Measurements from ENCODE around the gene PRELID1.

Gene PRELID1

DNA sequence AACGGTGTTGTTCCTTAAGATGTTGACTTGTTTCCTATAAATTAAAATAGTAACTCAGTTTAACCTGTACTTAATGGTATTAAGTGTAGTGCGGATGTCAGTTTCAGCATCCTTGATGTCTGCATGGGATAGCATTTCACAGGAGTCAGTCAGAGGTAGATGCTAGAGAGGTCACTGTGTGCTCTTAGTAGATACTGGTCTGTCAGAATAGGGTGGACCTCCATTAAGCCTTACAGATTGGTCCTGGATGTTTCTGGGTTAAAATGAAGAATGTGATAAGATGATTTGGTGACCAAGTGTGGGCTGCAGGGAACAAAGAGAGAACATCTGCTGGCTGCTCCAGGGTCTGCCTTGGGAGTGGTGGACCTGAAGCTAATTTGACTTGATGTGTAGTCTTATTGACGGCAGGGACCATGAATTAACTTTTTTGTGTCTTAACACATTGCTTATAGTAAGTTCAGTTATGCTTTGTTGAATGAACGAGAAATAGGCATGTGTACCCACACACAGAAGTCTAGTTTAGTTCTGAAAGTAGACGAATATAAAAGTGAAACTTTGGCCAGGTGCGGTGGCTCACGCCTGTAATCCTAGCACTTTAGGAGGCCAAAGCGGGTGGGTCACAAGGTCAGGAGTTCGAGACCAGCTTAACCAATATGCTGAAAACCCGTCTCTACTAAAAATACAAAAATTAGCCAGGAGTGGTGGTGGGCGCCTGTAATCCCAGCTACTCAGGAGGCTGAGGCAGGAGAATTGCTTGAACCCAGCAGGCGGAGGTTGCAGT, 12.6 kb upstream of the PRELID1 start:
- H3K27me3 Mint-ChIP-seq = no peaks in the 10 kb centered on the region
- H3K36me3 Mint-ChIP-seq = peaks cover 61% of the 10 kb centered on the region
- CTCF ChIA-PET = no interaction called here
- no peak overlapping the region for H3K4me3 Mint-ChIP-seq
- DNase-seq = no peak
- peaks cover 22% of the 10 kb centered on the region for H3K4me1 Mint-ChIP-seq
- no peaks in the 10 kb centered on the region for H3K9me3 Mint-ChIP-seq
- peak overlapping the region; percentile 69 for H3K27ac Mint-ChIP-seq

DNA sequence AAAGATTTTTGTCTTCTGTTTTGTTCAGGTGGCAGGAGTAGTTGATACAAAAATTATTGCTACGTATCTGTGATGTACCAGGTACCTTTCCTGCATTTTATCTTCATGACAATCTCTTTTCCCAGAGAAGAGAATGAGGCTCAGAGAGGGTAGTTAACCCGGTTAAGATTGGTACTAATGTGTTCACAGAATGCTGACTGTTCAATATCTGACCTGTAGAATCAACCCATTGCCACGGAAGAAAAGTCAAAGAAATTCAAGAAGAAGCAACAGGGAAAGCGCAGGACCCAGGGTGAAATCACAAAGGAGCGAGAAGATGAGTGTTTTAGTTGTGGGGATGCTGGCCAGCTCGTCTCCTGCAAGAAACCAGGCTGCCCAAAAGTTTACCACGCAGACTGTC, 11.9 kb upstream of the PRELID1 start:
- peaks cover 24% of the 10 kb centered on the region for H3K4me1 Mint-ChIP-seq
- DNase-seq = no peak
- H3K9me3 Mint-ChIP-seq = no peaks in the 10 kb centered on the region
- no peak overlapping the region for H3K4me3 Mint-ChIP-seq
- CTCF ChIA-PET = interaction anchor here (2.1 kb wide), 1 partner anchor 18 kb away, joined by 10 read pairs; no protein-coding TSS in a partner anchor
- H3K36me3 Mint-ChIP-seq = peaks cover 63% of the 10 kb centered on the region
- no peak overlapping the region for H3K27ac Mint-ChIP-seq
- H3K27me3 Mint-ChIP-seq = no peaks in the 10 kb centered on the region

DNA sequence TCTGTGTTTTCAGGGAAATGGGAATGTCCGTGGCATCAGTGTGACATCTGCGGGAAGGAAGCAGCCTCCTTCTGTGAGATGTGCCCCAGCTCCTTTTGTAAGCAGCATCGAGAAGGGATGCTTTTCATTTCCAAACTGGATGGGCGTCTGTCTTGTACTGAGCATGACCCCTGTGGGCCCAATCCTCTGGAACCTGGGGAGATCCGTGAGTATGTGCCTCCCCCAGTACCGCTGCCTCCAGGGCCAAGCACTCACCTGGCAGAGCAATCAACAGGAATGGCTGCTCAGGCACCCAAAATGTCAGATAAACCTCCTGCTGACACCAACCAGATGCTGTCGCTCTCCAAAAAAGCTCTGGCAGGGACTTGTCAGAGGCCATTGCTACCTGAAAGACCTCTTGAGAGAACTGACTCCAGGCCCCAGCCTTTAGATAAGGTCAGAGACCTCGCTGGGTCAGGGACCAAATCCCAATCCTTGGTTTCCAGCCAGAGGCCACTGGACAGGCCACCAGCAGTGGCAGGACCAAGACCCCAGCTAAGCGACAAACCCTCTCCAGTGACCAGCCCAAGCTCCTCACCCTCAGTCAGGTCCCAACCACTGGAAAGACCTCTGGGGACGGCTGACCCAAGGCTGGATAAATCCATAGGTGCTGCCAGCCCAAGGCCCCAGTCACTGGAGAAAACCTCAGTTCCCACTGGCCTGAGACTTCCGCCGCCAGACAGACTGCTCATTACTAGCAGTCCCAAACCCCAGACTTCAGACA, 9.6 kb upstream of the PRELID1 start:
- Mint-ChIP-seq H3K36me3 (peaks cover 71% of the 10 kb centered on the region), H3K27me3 (no peaks in the 10 kb centered on the region), H3K4me3 (no peak overlapping the region), H3K4me1 (peaks cover 39% of the 10 kb centered on the region), H3K27ac (no peak overlapping the region), H3K9me3 (no peaks in the 10 kb centered on the region)
- DNase-seq = no peak
- CTCF ChIA-PET = interaction anchor here (2.1 kb wide), 1 partner anchor 16 kb away, joined by 10 read pairs; no protein-coding TSS in a partner anchor

DNA sequence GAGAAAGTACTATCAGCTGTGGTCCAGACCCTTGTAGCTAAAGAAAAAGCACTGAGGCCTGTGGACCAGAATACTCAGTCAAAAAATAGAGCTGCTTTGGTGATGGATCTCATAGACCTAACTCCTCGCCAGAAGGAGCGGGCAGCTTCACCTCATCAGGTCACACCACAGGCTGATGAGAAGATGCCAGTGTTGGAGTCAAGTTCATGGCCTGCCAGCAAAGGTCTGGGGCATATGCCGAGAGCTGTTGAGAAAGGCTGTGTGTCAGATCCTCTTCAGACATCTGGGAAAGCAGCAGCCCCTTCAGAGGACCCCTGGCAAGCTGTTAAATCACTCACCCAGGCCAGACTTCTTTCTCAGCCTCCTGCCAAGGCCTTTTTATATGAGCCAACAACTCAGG, 9.0 kb upstream of the PRELID1 start:
- no peak for DNase-seq
- peaks cover 45% of the 10 kb centered on the region for H3K4me1 Mint-ChIP-seq
- no peak overlapping the region for H3K4me3 Mint-ChIP-seq
- peak overlapping the region; percentile 52 for H3K27ac Mint-ChIP-seq
- H3K9me3 Mint-ChIP-seq = no peaks in the 10 kb centered on the region
- CTCF ChIA-PET = no interaction called here
- H3K27me3 Mint-ChIP-seq = no peaks in the 10 kb centered on the region
- H3K36me3 Mint-ChIP-seq = peaks cover 68% of the 10 kb centered on the region

DNA sequence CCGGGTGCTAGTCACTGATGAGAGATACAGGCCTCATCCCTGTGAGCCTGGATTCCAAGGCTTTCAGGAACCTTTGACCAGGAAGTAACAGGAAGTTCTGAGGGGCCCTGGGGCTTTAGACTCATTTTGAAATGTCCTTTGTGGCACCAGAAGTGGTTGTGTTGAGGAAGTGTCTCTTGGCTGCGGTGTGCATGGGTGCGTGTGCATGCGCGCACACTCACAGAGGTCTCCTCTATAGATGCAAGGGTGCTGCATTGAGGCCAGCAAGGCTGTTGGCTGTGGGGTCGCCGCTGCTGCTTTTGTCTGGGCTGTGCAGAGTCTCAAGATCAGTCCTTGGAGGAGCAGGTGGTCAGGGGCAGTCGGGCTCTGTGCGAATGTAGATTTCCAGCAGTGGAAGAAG, 7.7 kb upstream of the PRELID1 start:
- Mint-ChIP-seq H3K9me3 (no peaks in the 10 kb centered on the region), H3K27me3 (no peaks in the 10 kb centered on the region), H3K27ac (peak overlapping the region; percentile 88), H3K4me3 (no peak overlapping the region), H3K36me3 (peaks cover 71% of the 10 kb centered on the region), H3K4me1 (peaks cover 57% of the 10 kb centered on the region)
- CTCF ChIA-PET = interaction anchor here (2.3 kb wide), 1 partner anchor 14 kb away, joined by 17 read pairs; no protein-coding TSS in a partner anchor
- no peak for DNase-seq

DNA sequence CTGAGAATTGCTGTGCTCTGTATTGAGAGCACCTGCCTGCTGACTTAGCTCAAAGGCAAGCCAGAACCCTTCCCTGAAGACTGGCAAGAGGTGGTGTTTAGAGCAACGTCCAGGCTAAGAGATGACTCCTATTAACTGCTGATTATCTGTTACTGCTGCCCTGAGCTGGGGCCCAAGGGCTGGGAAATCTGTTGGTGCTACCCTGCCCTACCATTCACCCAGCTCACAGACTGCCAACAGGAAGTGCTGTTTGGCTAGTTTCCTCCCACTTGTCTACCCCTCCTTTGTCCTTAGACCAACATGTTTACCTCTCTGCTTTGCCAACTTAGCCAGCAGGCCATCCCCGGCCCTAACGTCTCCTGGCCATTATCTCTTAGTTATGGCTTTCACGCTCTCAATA, 7.0 kb upstream of the PRELID1 start:
- peaks cover 74% of the 10 kb centered on the region for H3K36me3 Mint-ChIP-seq
- DNase-seq = peak; percentile 25
- no peak overlapping the region for H3K4me3 Mint-ChIP-seq
- peak overlapping the region; percentile 88 for H3K27ac Mint-ChIP-seq
- peaks cover 64% of the 10 kb centered on the region for H3K4me1 Mint-ChIP-seq
- H3K9me3 Mint-ChIP-seq = no peaks in the 10 kb centered on the region
- CTCF ChIA-PET = interaction anchor here (1.8 to 2.3 kb wide), 2 partner anchors 13 to 183 kb away, joined by 5 to 17 read pairs; no protein-coding TSS in a partner anchor
- H3K27me3 Mint-ChIP-seq = no peaks in the 10 kb centered on the region

DNA sequence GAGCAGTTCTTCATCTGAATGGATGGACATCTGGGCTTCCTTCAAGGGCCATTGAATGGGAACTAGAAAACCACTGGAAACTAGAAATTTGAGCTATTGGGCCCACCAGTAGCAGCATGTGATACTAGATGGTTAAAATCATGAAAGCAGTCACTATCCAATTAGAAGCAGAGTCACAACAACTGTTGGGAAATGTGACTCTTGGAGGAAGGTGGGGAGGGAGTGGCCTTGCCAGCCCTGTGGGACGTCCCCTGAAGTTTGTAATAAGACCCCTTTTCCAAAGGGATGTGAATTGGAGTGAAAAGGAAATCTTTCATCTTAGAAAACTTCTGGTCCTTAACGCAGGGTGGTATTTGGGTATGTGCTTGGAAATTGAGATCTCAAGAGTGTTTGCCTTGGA, 5.7 kb upstream of the PRELID1 start:
- Mint-ChIP-seq H3K27me3 (no peaks in the 10 kb centered on the region), H3K36me3 (peaks cover 70% of the 10 kb centered on the region), H3K4me3 (no peak overlapping the region), H3K9me3 (no peaks in the 10 kb centered on the region), H3K27ac (peak overlapping the region; percentile 11), H3K4me1 (peaks cover 77% of the 10 kb centered on the region)
- no peak for DNase-seq
- CTCF ChIA-PET = interaction anchor here (1.1 to 2.3 kb wide), 3 partner anchors 12 to 186 kb away, joined by 3 to 17 read pairs (median 5); no protein-coding TSS in a partner anchor

DNA sequence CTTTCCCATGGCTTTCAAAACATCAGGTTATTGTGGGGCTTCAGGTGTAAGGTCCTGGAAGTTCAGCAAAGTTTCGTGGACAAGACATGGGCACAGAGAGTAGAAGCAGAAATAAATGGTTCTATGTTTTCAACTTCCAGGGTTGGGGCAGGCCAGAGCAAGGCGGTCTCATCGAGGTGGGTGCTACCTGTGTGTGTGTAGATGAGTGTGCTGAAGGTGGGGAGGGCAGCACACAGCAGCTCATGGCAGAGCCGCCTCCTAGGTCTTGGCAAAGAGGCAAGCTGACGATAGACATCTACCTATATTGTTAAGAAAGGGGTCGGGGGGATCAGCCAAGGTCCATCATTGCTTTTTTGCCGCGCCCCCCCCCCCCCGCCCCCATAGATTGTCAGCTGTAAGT, 3.9 kb upstream of the PRELID1 start:
- Mint-ChIP-seq H3K4me3 (peak overlapping the region; percentile 12), H3K4me1 (peaks cover 85% of the 10 kb centered on the region), H3K27ac (peak overlapping the region; percentile 96), H3K9me3 (no peaks in the 10 kb centered on the region), H3K36me3 (peaks cover 62% of the 10 kb centered on the region), H3K27me3 (no peaks in the 10 kb centered on the region)
- CTCF ChIA-PET = interaction anchor here (3.5 to 4.6 kb wide), 2 partner anchors 10 to 186 kb away, joined by 18 to 27 read pairs; no protein-coding TSS in a partner anchor
- DNase-seq = no peak

DNA sequence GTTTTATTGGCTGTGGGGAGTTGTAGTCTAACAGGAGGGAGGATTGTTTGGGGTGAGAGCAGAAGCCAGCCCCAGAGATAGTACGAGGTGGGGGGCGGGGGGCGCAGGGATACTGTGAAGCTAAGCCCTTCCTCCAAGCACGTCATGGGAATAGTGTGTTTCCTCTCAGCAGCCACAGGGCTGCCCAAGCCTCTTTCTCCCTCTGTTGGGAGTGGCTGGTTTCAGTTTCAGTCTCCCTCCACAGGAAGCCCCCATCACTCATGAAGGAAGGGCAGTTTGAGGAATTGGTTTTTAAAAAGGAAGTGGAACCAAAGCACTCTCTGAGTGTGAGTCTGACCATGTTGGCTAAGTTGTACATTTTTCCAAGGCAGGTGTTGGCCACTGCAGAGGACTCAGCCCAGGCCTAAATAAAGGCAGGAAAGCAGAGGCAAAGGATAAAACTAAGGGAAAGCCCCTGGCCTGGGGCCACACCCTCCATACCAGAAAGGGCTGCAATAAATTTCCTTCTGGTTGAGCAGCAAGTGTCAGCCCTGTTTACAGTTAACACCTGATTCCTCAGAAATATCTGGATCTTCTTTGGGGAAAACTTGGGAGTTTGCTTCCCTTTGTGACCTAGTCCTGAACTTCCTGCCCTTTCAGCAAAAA, 3.2 kb upstream of the PRELID1 start:
- peak; percentile 80 for DNase-seq
- H3K4me3 Mint-ChIP-seq = peak overlapping the region; percentile 66
- peak overlapping the region; percentile 96 for H3K27ac Mint-ChIP-seq
- H3K4me1 Mint-ChIP-seq = peaks cover 85% of the 10 kb centered on the region
- peaks cover 63% of the 10 kb centered on the region for H3K36me3 Mint-ChIP-seq
- no peaks in the 10 kb centered on the region for H3K27me3 Mint-ChIP-seq
- CTCF ChIA-PET = interaction anchor here (0.6 to 4.6 kb wide), 5 partner anchors 9 to 758 kb away, joined by 3 to 27 read pairs (median 3); no protein-coding TSS in a partner anchor
- no peaks in the 10 kb centered on the region for H3K9me3 Mint-ChIP-seq

DNA sequence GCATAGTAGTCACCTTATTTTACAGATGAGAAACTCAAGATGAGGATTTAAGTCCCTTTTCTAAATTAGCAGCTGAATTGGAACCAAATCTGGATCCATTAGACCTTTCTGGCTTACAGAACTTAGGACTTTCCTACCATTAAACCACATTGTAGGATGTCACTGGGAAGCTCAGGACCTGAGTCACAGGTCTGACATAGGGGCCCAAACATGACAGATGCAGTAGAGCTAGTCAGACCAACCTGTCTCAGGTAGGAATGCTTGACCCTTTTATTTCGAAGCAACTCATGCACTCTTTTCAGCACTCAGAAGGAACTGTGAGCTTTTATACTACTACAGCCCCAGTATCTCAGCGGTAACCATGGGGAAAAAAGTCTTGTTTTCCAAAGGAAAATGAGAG, 2.6 kb upstream of the PRELID1 start:
- CTCF ChIA-PET = interaction anchor here (0.6 to 4.6 kb wide), 5 partner anchors 9 to 757 kb away, joined by 3 to 27 read pairs (median 3); no protein-coding TSS in a partner anchor
- no peak for DNase-seq
- Mint-ChIP-seq H3K27ac (peak overlapping the region; percentile 96), H3K4me1 (peaks cover 85% of the 10 kb centered on the region), H3K9me3 (no peaks in the 10 kb centered on the region), H3K36me3 (peaks cover 61% of the 10 kb centered on the region), H3K4me3 (peak overlapping the region; percentile 66), H3K27me3 (no peaks in the 10 kb centered on the region)

DNA sequence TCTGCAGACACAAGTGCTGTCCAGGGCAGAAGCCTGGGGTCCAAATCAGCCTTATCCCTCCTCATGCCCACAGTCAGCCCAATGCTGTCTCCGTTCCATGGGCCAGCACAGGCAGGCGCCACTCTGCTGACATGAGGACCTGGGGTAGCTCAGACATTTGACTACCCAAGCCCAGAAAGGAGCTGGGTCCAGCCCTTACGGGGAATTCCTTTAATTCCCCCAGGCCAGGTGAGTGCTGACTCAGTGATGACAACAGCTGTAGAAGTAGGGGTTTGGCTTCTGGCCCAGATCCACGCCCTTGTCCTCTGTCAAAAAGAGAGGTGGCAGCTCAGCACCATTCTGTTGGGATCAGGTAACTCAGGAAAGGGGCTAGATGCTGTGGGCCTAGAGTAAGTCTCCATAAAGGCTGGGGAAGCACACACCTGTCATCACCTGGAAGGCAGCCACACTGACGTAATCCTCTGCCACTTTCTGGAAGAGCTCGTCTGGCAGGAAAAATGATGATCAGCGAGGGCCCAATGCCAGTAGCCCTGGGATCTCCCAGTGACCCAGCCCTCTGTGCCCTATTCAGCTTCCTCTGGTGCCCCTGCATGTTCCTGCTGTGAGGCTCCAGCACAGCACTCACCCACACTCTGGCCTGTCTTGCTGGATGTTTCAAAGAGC, 2.0 kb upstream of the PRELID1 start:
- no peak for DNase-seq
- no peaks in the 10 kb centered on the region for H3K9me3 Mint-ChIP-seq
- H3K36me3 Mint-ChIP-seq = peaks cover 61% of the 10 kb centered on the region
- H3K27me3 Mint-ChIP-seq = no peaks in the 10 kb centered on the region
- peaks cover 85% of the 10 kb centered on the region for H3K4me1 Mint-ChIP-seq
- CTCF ChIA-PET = interaction anchor here (1.0 to 4.6 kb wide), 4 partner anchors 8 to 188 kb away, joined by 3 to 27 read pairs (median 10); no protein-coding TSS in a partner anchor
- H3K4me3 Mint-ChIP-seq = peak overlapping the region; percentile 89
- H3K27ac Mint-ChIP-seq = peak overlapping the region; percentile 96

DNA sequence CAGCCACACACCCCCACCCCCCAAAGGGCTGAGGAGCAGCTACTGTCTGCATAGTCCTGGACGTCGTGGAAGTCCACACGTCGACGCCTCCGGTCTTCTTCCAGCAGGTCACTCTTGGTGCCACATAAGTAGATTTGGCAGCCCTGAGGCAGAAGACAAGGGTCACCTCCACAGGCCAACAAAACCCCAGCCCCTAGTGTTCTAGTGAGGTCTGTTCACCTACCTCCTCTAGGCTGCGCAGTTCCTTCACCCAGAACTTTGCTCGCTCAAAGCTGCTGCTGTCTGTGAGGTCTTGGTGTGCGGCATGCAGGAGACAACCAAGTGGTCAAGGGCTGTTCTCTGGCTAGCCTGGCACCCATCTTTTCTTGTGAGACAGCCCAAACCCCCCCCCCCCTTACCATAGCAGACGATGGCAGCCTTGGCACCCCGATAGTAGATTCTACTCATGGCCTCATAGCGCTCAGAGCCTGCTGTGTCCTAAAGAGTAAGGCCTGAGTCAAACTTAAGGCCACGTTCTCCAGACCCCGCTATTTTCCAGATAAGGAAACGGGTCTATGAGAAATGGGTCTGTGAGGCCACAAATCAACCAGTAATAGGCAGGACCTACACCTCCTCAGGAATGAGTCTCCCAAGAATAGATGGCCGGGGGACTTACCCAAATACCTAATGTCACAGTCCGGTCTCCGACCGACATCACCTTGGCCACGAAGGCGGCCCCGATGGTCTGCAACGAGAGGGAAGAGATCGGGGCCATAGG, 1.1 kb upstream of the PRELID1 start:
- Mint-ChIP-seq H3K36me3 (peaks cover 61% of the 10 kb centered on the region), H3K27me3 (no peaks in the 10 kb centered on the region)

DNA sequence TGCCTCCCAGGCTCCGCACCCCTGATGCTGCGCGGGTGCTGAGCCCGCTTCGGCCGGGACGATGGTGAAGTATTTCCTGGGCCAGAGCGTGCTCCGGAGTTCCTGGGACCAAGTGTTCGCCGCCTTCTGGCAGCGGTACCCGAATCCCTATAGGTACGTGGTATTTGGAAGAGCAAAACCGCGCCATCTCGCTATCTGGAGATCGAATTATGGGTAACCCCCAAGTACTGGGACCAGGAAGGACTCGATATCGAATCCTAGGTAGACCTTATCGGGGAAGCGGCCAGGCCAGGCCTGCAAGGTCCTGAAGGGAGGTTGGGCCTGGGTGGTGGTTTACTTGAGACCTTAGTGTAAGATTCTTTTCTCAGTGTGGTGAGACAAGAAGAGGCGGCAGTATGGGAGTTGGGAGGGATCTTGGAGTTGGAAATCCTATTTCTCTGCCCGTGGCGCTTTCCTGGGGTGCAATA, 359 bp downstream of the PRELID1 start:
- Mint-ChIP-seq H3K9me3 (no peaks in the 10 kb centered on the region), H3K4me1 (peaks cover 78% of the 10 kb centered on the region), H3K4me3 (peak overlapping the region; percentile 89), H3K27me3 (no peaks in the 10 kb centered on the region), H3K36me3 (peaks cover 57% of the 10 kb centered on the region), H3K27ac (peak overlapping the region; percentile 90)
- CTCF ChIA-PET = interaction anchor here (0.9 to 1.4 kb wide), 3 partner anchors 8 to 192 kb away, joined by 3 to 4 read pairs (median 4); no protein-coding TSS in a partner anchor
- DNase-seq = peak; percentile 50

More for the DNA sequence above, 1.1 kb upstream of the PRELID1 start:
- Mint-ChIP-seq H3K27ac (peak overlapping the region; percentile 81), H3K4me1 (peaks cover 84% of the 10 kb centered on the region), H3K9me3 (no peaks in the 10 kb centered on the region), H3K4me3 (peak overlapping the region; percentile 89)
- no peak for DNase-seq
- CTCF ChIA-PET = interaction anchor here (1.0 to 4.6 kb wide), 4 partner anchors 7 to 189 kb away, joined by 3 to 27 read pairs (median 11); no protein-coding TSS in a partner anchor

All from activated naive CD4-positive, alpha-beta T cell treated with anti-CD3 and anti-CD28 coated beads, Interleukin-2, amount 10 ng/mL, durations not matched to agents 7 days and 5 days (primary cell).